ENCODE results near the gene ELOB. TPM values are rescaled to one million over a fixed set of nuclear protein-coding genes. Genes with fewer than 3 reads are reported as not detected.

ELOB gene
- total and polyA plus RNA-seq, 2 donors (not counting 1 experiment from before 2014, with no cell fraction given) = 124 to 436 TPM

DNA sequence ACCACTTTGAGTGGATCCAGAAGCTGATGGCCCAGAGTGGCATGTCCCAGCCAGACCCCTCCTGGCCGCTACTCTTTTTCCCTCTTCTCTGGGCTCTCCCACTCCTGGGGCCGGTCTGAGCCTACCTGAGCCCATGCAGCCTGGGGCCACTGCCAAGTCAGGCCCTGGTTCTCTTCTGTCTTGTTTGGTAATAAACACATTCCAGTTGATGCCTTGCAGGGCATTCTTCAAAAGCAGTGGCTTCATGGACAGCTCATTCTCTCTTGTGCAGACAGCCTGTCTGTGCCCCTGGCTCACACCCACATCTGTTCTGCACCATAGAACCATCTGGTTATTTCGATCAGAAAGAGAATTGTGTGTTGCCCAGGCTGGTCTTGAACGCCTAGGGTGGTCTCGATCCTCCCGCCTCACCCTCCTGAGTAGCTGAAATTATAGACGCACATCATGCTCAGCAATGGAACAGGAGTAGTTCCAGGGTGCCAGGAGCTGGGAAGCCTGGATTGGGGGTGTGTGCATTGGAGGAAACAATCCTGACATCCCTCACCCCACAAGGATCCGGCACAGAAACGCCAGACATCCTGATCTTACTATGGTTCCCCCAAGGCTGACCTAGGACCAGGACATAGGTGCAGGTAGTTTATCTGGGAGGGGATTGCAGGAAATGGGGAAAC lies 44.5 kb upstream of the ELOB start:
- Histone ChIP-seq H3K4me3 (replicated peaks in 1 of 4; ENCODE audit: control extremely low read depth in 1 of 4, insufficient read depth in 1 of 4, low read depth in 3 of 4, low read length in 4 of 4) (no peak overlapping the region), H2AFZ (ENCODE audit: low read length) (no peak overlapping the region), H3K79me2 (ENCODE audit: control insufficient read depth, insufficient read depth, low read length) (no peaks in the 10 kb centered on the region), H3K36me3 (ENCODE audit: control insufficient read depth, insufficient read depth, low read length) (no peaks in the 10 kb centered on the region), H3K27me3 (ENCODE audit: control insufficient read depth, insufficient read depth, low read length) (peaks cover 20% of the 10 kb centered on the region), H3K4me2 (ENCODE audit: extremely low read depth, insufficient read depth, low read length) (no peak overlapping the region), H3K27ac (ENCODE audit: insufficient read depth, low read length) (no peak overlapping the region), H3K9ac (ENCODE audit: insufficient read depth, low read length) (no peak overlapping the region), H3K9me3 (ENCODE audit: control insufficient read depth, insufficient read depth, low read depth, low read length) (no peaks in the 10 kb centered on the region), H3K4me1 (ENCODE audit: control insufficient read depth, extremely low read depth, insufficient read depth, low read length) (no peaks in the 10 kb centered on the region), H4K20me1 (ENCODE audit: control insufficient read depth, extremely low read depth, insufficient read depth, low read length) (no peaks in the 10 kb centered on the region)
- no peak for DNase-seq (ENCODE audit: low read depth in 2 of 2)
- TF ChIP-seq EZH2 (IDR thresholded peaks at IDR 0.05; ENCODE audit: low read length, missing control alignments) = no peak
- TF ChIP-seq, protein P1, sequence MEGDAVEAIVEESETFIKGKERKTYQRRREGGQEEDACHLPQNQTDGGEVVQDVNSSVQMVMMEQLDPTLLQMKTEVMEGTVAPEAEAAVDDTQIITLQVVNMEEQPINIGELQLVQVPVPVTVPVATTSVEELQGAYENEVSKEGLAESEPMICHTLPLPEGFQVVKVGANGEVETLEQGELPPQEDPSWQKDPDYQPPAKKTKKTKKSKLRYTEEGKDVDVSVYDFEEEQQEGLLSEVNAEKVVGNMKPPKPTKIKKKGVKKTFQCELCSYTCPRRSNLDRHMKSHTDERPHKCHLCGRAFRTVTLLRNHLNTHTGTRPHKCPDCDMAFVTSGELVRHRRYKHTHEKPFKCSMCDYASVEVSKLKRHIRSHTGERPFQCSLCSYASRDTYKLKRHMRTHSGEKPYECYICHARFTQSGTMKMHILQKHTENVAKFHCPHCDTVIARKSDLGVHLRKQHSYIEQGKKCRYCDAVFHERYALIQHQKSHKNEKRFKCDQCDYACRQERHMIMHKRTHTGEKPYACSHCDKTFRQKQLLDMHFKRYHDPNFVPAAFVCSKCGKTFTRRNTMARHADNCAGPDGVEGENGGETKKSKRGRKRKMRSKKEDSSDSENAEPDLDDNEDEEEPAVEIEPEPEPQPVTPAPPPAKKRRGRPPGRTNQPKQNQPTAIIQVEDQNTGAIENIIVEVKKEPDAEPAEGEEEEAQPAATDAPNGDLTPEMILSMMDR (conservative IDR thresholded peaks at IDR 0.05 in 1 of 2, IDR thresholded peaks at IDR 0.05 in 1 of 2; ENCODE audit: low read depth in 1 of 2, low read length in 2 of 2) = no peak

DNA sequence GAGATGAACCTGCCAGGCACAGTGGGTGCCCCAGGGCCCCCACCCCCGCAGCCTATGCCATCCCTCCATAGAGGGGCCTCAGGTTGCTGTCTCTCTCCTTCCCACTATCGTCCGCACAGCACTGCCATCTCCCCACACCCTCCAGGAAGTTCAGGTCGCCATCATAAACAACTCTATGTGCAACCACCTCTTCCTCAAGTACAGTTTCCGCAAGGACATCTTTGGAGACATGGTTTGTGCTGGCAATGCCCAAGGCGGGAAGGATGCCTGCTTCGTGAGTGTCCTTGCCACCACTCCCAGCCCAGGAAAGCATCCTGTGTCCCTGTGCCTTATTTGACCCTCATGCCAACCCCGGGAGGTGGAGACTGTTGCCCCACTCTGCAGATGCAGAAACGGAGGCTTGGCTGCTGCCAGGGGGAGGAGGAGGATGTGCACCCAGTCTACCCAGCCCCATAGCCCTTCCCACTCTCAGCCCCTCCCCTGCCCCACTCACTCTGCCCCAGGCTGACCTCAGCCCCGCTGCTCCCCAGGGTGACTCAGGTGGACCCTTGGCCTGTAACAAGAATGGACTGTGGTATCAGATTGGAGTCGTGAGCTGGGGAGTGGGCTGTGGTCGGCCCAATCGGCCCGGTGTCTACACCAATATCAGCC lies 43.9 kb upstream of the ELOB start:
- no peaks in the 10 kb centered on the region for H3K79me2 ChIP-seq (ENCODE audit: control insufficient read depth, insufficient read depth, low read length)
- no peak overlapping the region for H3K4me2 ChIP-seq (ENCODE audit: extremely low read depth, insufficient read depth, low read length)
- no peak overlapping the region for H3K9ac ChIP-seq (ENCODE audit: insufficient read depth, low read length)
- no peak for TF ChIP-seq EZH2 (IDR thresholded peaks at IDR 0.05; ENCODE audit: low read length, missing control alignments)
- TF ChIP-seq, protein P1 (conservative IDR thresholded peaks at IDR 0.05 in 1 of 2, IDR thresholded peaks at IDR 0.05 in 1 of 2; ENCODE audit: low read depth in 1 of 2, low read length in 2 of 2) = no peak
- H3K27ac ChIP-seq (ENCODE audit: insufficient read depth, low read length) = no peak overlapping the region
- H3K36me3 ChIP-seq (ENCODE audit: control insufficient read depth, insufficient read depth, low read length) = no peaks in the 10 kb centered on the region
- H3K4me3 ChIP-seq (replicated peaks in 1 of 4; ENCODE audit: control extremely low read depth in 1 of 4, insufficient read depth in 1 of 4, low read depth in 3 of 4, low read length in 4 of 4) = no peak overlapping the region
- H4K20me1 ChIP-seq (ENCODE audit: control insufficient read depth, extremely low read depth, insufficient read depth, low read length) = no peaks in the 10 kb centered on the region
- no peaks in the 10 kb centered on the region for H3K9me3 ChIP-seq (ENCODE audit: control insufficient read depth, insufficient read depth, low read depth, low read length)
- H2AFZ ChIP-seq (ENCODE audit: low read length) = no peak overlapping the region
- H3K4me1 ChIP-seq (ENCODE audit: control insufficient read depth, extremely low read depth, insufficient read depth, low read length) = no peaks in the 10 kb centered on the region
- no peak for DNase-seq (ENCODE audit: low read depth in 2 of 2)
- H3K27me3 ChIP-seq (ENCODE audit: control insufficient read depth, insufficient read depth, low read length) = peaks cover 20% of the 10 kb centered on the region

DNA sequence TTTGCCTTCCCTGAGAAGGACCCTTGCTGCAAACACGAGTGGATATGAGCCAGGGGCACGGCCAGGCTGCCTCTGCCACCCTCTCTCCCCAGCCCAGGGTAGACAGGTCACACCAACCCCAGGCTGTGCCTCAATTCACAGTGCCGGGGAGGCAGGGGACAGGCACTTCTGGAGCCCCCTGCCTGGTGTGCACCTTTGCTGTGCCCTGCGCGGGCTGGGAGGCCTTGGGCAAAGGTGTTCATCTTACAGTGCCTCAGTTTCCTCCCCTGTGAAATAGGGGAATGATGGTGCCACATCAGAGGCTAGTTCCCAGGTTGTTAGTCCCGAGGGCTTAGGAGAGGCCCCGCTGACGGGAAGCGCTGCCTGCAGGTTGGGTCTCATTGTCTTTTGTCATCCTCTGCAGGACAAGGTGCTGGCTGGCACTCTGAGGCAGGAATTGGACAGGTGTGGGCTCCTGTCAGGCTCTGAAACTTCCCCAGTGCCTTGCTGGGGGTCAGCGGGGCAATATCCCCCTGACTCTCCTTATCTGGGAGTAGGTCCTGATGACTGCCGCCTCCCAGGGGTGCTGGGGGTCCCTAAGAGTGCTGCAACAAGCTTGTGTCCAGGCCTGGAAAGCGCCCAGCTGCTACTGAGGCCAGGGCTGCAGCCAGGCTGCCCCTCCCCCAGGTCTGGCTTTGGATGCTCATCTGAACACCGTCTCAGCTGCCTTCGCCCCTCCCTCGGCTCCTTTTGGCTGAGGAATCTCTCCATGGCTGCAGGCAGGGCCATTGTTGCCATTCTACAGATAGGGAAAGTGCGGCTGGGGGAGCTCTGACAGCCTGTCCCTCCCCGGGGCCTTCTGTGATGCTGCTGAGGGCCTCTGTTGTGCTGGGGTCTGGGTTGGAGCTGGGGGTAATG lies 43.1 kb upstream of the ELOB start:
- no peak overlapping the region for H3K27ac ChIP-seq (ENCODE audit: insufficient read depth, low read length)
- H3K9me3 ChIP-seq (ENCODE audit: control insufficient read depth, insufficient read depth, low read depth, low read length) = no peaks in the 10 kb centered on the region
- no peak overlapping the region for H2AFZ ChIP-seq (ENCODE audit: low read length)
- H3K27me3 ChIP-seq (ENCODE audit: control insufficient read depth, insufficient read depth, low read length) = peaks cover 20% of the 10 kb centered on the region
- TF ChIP-seq, protein P1 (conservative IDR thresholded peaks at IDR 0.05 in 1 of 2, IDR thresholded peaks at IDR 0.05 in 1 of 2; ENCODE audit: low read depth in 1 of 2, low read length in 2 of 2) = no peak
- TF ChIP-seq EZH2 (IDR thresholded peaks at IDR 0.05; ENCODE audit: low read length, missing control alignments) = no peak
- no peak overlapping the region for H3K9ac ChIP-seq (ENCODE audit: insufficient read depth, low read length)
- no peak overlapping the region for H3K4me3 ChIP-seq (replicated peaks in 1 of 4; ENCODE audit: control extremely low read depth in 1 of 4, insufficient read depth in 1 of 4, low read depth in 3 of 4, low read length in 4 of 4)
- H3K4me1 ChIP-seq (ENCODE audit: control insufficient read depth, extremely low read depth, insufficient read depth, low read length) = no peaks in the 10 kb centered on the region
- H4K20me1 ChIP-seq (ENCODE audit: control insufficient read depth, extremely low read depth, insufficient read depth, low read length) = no peaks in the 10 kb centered on the region
- no peak for DNase-seq (ENCODE audit: low read depth in 2 of 2)
- H3K4me2 ChIP-seq (ENCODE audit: extremely low read depth, insufficient read depth, low read length) = no peak overlapping the region
- no peaks in the 10 kb centered on the region for H3K36me3 ChIP-seq (ENCODE audit: control insufficient read depth, insufficient read depth, low read length)
- no peaks in the 10 kb centered on the region for H3K79me2 ChIP-seq (ENCODE audit: control insufficient read depth, insufficient read depth, low read length)

All from fibroblast of lung (primary cell).